ENCODE measurements around the gene SPACA6.

DNA sequence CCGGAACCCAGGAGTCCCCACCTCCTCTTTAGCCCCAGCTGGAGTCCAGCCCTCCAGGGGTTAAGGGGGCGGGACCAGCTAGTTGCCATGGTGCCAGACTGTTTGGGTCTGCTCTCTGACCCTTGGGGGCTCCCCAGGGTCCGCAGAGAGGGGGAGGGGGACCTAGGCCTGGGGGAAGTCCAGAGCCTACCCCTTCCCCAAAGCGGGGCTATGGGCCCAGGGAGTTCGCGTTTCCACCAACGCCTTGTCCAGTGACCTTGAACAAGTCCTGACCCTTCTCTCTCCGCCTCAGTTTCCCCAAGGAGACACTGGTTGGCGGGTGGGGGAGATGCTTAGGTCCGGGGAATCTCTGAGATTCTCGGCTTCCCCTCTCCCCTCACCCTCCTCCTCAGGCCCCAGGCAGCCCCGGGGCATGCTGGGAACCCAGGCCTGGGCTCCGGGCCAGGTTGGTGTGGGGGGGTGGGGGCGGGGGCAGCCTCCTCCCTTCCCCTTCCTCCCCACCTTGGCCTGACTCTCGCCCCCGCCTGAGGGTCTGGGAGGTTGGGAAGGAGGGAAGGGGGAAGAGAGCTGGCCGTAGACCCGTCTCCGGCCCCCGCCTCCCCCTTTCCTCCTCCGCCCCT lies 2.6 kb upstream of the SPACA6 start:
- TF ChIP-seq, protein P1, sequence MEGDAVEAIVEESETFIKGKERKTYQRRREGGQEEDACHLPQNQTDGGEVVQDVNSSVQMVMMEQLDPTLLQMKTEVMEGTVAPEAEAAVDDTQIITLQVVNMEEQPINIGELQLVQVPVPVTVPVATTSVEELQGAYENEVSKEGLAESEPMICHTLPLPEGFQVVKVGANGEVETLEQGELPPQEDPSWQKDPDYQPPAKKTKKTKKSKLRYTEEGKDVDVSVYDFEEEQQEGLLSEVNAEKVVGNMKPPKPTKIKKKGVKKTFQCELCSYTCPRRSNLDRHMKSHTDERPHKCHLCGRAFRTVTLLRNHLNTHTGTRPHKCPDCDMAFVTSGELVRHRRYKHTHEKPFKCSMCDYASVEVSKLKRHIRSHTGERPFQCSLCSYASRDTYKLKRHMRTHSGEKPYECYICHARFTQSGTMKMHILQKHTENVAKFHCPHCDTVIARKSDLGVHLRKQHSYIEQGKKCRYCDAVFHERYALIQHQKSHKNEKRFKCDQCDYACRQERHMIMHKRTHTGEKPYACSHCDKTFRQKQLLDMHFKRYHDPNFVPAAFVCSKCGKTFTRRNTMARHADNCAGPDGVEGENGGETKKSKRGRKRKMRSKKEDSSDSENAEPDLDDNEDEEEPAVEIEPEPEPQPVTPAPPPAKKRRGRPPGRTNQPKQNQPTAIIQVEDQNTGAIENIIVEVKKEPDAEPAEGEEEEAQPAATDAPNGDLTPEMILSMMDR (conservative IDR thresholded peaks at IDR 0.05 in 1 of 2, IDR thresholded peaks at IDR 0.05 in 1 of 2; ENCODE audit: low read depth in 1 of 2, low read length in 2 of 2): no peak
- TF ChIP-seq EZH2 (IDR thresholded peaks at IDR 0.05; ENCODE audit: low read length, missing control alignments): no peak

Measured in fibroblast of lung (primary cell).